ENCODE results near the gene PLA2R1.

- TF ChIP-seq CTCF (IDR thresholded peaks at IDR 0.05; ENCODE audit: poor library complexity), result no peak
- TF ChIP-seq EZH2 (IDR thresholded peaks at IDR 0.05; ENCODE audit: borderline replicate concordance), result no peak
Observed at GRCh38 chr2:160010361-160011145, 51.9 kb downstream of the PLA2R1 start.

All from hepatocyte (in vitro differentiated cells).